ENCODE results near the gene ADTRP.
A peak's percentile ranks its signal among the peaks of the same experiment; 100 is the strongest.

The ADTRP gene

GRCh38 chr6:11774426-11774825 is 4.2 kb downstream of the ADTRP start:
- H3K27me3 ChIP-seq (ENCODE audit: insufficient read depth, low read depth): no peaks in the 10 kb centered on the region
- peaks cover 39% of the 10 kb centered on the region for H3K4me1 ChIP-seq (ENCODE audit: low read depth, poor library complexity, severe bottlenecking)
- H2AFZ ChIP-seq (ENCODE audit: low read depth): no peak overlapping the region
- TF ChIP-seq, protein P1, sequence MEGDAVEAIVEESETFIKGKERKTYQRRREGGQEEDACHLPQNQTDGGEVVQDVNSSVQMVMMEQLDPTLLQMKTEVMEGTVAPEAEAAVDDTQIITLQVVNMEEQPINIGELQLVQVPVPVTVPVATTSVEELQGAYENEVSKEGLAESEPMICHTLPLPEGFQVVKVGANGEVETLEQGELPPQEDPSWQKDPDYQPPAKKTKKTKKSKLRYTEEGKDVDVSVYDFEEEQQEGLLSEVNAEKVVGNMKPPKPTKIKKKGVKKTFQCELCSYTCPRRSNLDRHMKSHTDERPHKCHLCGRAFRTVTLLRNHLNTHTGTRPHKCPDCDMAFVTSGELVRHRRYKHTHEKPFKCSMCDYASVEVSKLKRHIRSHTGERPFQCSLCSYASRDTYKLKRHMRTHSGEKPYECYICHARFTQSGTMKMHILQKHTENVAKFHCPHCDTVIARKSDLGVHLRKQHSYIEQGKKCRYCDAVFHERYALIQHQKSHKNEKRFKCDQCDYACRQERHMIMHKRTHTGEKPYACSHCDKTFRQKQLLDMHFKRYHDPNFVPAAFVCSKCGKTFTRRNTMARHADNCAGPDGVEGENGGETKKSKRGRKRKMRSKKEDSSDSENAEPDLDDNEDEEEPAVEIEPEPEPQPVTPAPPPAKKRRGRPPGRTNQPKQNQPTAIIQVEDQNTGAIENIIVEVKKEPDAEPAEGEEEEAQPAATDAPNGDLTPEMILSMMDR (conservative IDR thresholded peaks at IDR 0.05; ENCODE audit: low read depth, low read length): no peak
- H3K4me2 ChIP-seq: no peak overlapping the region
- no peak overlapping the region for H3K27ac ChIP-seq
- no peak overlapping the region for H3K4me3 ChIP-seq (IDR thresholded peaks at IDR 0.05; ENCODE audit: insufficient read depth, low read depth, low read length)
- no peaks in the 10 kb centered on the region for H4K20me1 ChIP-seq (ENCODE audit: insufficient read depth)
- H3K9ac ChIP-seq: no peak overlapping the region
- H3K79me2 ChIP-seq (ENCODE audit: insufficient read depth, low read depth): no peaks in the 10 kb centered on the region
- no peaks in the 10 kb centered on the region for H3K36me3 ChIP-seq (ENCODE audit: insufficient read depth)

- Histone ChIP-seq H3K27ac (no peak overlapping the region), H3K4me2 (no peak overlapping the region), H3K4me3 (IDR thresholded peaks at IDR 0.05; ENCODE audit: insufficient read depth, low read depth, low read length) (no peak overlapping the region), H4K20me1 (ENCODE audit: insufficient read depth) (no peaks in the 10 kb centered on the region), H3K4me1 (ENCODE audit: low read depth, poor library complexity, severe bottlenecking) (peaks cover 40% of the 10 kb centered on the region), H3K27me3 (ENCODE audit: insufficient read depth, low read depth) (no peaks in the 10 kb centered on the region), H2AFZ (ENCODE audit: low read depth) (no peak overlapping the region), H3K36me3 (ENCODE audit: insufficient read depth) (no peaks in the 10 kb centered on the region), H3K9ac (no peak overlapping the region), H3K79me2 (ENCODE audit: insufficient read depth, low read depth) (no peaks in the 10 kb centered on the region)
- TF ChIP-seq, protein P1 (conservative IDR thresholded peaks at IDR 0.05; ENCODE audit: low read depth, low read length): no peak
Measured at GRCh38 chr6:11773581-11773980, 5.0 kb downstream of the ADTRP start.

DNA sequence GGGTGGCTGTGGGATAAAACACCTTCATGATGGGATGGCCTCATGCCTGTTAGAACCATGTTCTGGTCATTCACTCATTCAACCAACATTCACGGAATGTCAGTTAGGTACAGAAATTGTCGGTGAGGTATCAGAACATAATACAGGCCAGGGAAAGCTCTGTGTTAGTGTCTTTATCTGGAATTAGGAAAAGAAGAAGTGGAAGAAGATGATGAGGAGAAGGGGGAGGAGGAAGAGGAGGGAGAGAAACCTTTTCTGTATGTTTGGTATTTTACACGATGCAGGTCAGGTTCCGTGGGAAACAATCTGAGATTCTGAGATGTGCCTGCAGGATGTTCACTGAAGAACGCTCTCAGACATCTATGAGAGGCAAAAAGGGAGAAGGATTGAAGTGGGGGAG is 5.6 kb downstream of the ADTRP start:
- Histone ChIP-seq H3K4me2 (no peak overlapping the region), H4K20me1 (ENCODE audit: insufficient read depth) (no peaks in the 10 kb centered on the region), H3K27me3 (ENCODE audit: insufficient read depth, low read depth) (no peaks in the 10 kb centered on the region), H3K79me2 (ENCODE audit: insufficient read depth, low read depth) (no peaks in the 10 kb centered on the region), H2AFZ (ENCODE audit: low read depth) (no peak overlapping the region), H3K9ac (no peak overlapping the region), H3K27ac (no peak overlapping the region), H3K4me1 (ENCODE audit: low read depth, poor library complexity, severe bottlenecking) (peaks cover 40% of the 10 kb centered on the region), H3K36me3 (ENCODE audit: insufficient read depth) (no peaks in the 10 kb centered on the region), H3K4me3 (IDR thresholded peaks at IDR 0.05; ENCODE audit: insufficient read depth, low read depth, low read length) (no peak overlapping the region)
- TF ChIP-seq, protein P1 (conservative IDR thresholded peaks at IDR 0.05; ENCODE audit: low read depth, low read length): no peak

DNA sequence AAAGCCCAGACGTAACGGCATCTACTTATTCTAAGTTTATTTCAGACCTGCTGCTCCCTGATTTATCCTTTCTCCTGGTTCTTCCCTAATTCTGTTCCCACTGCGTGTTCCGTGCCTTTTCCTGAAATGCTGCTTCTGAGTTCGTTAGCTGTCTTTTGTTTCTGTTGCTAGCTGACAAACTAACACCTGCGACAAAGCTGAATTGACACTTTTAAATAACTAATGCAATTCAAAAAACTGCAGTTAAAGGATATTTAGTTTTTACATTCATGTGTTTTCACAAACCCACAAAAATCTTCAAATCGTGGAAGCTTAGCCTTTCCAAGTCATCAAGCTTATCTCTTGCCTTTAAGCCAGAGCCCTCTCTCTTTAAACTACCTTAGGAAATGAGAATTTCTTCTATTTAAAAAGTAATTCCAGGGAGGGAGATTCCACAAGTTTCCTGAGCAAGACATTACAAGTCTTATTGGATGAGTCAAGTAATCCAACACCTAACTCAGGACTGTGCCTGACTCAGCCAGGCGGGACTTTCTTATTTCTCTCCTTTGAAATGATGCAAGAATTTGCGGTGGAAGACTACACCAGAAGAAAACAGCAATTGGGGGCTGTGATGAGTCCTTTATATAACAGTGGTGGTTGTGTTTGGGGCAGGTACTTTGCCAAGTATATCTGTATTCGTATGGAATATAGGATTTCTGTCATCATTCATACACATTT is 6.3 kb downstream of the ADTRP start:
- Histone ChIP-seq H3K27ac (no peak overlapping the region), H3K79me2 (ENCODE audit: insufficient read depth, low read depth) (no peaks in the 10 kb centered on the region), H3K9ac (no peak overlapping the region), H3K27me3 (ENCODE audit: insufficient read depth, low read depth) (no peaks in the 10 kb centered on the region), H3K4me2 (peak overlapping the region; percentile 6; the same call in 1 of the 2 replicates), H3K4me1 (ENCODE audit: low read depth, poor library complexity, severe bottlenecking) (peaks cover 40% of the 10 kb centered on the region), H3K4me3 (IDR thresholded peaks at IDR 0.05; ENCODE audit: insufficient read depth, low read depth, low read length) (no peak overlapping the region), H3K36me3 (ENCODE audit: insufficient read depth) (no peaks in the 10 kb centered on the region), H4K20me1 (ENCODE audit: insufficient read depth) (no peaks in the 10 kb centered on the region), H2AFZ (ENCODE audit: low read depth) (no peak overlapping the region)
- TF ChIP-seq, protein P1 (conservative IDR thresholded peaks at IDR 0.05; ENCODE audit: low read depth, low read length): no peak

All from KMS-11 (cell line).